NCI-H748 treated with DMSO at 0.1 percent for 48 hours (cell line): ENCODE measurements around the gene PDE8A.
"Not testable (repeated sequence)": the region's sequence is repeated elsewhere in the genome, so short reads cannot be mapped to it uniquely, and the experiment has no call there.

Experiments used
- DNase-seq: peaks from one replicate; lab custom pipeline; 2025; lab: John Stamatoyannopoulos, UW

The PDE8A gene

GRCh38 chr15:85178308-85178707, 196.7 kb downstream of the PDE8A start:
- DNase-seq, result no peak

- no peak for DNase-seq
Measured at GRCh38 chr15:85179700-85180099, 198.0 kb downstream of the PDE8A start.

GRCh38 chr15:85185350-85185749, 203.7 kb downstream of the PDE8A start:
- not testable (repeated sequence) for DNase-seq

GRCh38 chr15:85188171-85188577, 206.5 kb downstream of the PDE8A start:
- DNase-seq, result not testable (repeated sequence)
